Head of caudate nucleus (tissue), 42 donors: Measurements from ENCODE around the gene CACNA1G.

Experiments
- DNase-seq, 42 donors: peaks; one replicate each; pipeline versions ENCODE4 v3.0.0 to v3.0.0-alpha.2; 2020 to 2021; ENCODE audit warnings: mixed read lengths in 7 of 42
- intact Hi-C: fragments of 100-400 bp; cut with DNase I; formaldehyde crosslinking; loops from one replicate; pipeline ENCODE4 v1.15.0; 2022

CACNA1G gene

DNA sequence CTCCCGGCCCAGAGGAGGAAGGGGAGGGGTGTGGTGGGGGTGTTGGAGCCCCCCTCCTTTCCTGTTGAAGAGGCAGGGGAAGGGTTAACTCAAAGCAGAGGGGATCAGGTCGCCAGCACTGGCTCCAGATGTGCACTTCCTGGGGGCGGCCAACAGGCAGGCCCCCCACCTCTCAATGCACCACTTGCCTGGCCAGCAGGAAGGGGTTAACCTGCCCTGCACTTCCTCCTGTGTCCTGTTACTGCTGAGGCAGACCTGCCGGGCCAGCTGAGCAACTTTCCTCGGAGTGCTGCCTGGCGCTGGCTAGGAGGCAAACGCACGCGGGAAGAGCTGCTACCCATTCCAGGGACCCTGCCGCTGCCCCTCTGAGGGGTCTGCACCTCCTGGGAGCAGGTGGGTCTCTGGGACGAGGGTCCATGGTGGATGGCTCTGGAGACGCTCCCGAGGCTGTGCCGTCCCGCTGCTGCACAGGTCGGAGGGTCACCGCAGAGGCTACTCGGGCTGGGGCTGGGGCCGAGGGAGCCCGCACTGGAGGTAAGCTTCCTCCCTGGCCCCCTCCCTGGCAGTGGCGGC is 28.0 kb upstream of the CACNA1G start, which contains the start of gene EPN3:
TSS of gene EPN3 (plus strand) at position 284 of the 573 bp plus-strand sequence. CDS start 3,822 bp downstream, outside the sequence.
- DNase-seq, result no peak
- intact Hi-C loops, result no loop called here

DNA sequence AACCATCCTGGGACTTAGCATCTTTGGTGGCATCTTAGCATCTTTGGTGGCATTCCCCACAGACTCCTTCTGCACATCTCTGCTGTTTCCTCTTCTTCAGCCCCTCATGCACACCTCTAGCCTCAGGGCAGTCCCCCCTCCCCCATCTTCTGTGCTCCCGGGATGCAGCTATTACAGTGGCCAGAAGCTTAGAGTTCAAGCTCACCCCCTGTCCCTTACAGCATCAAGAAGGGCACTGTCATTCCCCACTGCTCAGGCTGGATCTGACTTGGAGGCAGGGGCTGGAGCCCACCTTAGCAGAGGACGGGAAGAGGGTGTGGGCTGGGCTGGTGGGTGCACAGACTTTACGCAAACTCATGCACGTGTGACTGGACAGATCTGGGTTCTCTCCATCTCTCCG is 27.3 kb upstream of the CACNA1G start:
- intact Hi-C loops, result no loop called here
- DNase-seq, result no peak

DNA sequence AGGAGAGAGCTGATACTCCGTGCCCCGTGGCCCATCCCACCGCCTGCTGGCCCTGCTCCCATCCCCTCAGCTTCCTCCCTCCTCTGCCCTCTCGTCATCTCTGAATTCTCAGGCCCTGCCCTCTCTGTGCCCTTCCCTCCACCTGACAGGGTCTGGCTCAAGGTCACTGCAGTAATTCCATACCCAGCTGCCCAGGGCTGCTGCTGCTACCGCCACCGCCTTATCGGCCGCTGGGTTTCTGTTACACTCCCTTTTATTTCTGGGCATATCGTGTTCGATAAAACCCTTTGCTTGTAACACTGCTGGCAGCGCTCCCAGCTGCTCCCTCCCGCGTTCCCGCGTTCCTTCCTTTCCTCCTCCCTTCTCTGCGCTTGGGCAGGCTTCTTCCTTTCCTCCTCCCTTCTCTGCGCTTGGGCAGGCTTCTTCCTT is 26.8 kb upstream of the CACNA1G start:
- intact Hi-C loops, result no loop called here
- DNase-seq, result peak in 26 of 42 donors; percentile 16 to 67 (median 44)

DNA sequence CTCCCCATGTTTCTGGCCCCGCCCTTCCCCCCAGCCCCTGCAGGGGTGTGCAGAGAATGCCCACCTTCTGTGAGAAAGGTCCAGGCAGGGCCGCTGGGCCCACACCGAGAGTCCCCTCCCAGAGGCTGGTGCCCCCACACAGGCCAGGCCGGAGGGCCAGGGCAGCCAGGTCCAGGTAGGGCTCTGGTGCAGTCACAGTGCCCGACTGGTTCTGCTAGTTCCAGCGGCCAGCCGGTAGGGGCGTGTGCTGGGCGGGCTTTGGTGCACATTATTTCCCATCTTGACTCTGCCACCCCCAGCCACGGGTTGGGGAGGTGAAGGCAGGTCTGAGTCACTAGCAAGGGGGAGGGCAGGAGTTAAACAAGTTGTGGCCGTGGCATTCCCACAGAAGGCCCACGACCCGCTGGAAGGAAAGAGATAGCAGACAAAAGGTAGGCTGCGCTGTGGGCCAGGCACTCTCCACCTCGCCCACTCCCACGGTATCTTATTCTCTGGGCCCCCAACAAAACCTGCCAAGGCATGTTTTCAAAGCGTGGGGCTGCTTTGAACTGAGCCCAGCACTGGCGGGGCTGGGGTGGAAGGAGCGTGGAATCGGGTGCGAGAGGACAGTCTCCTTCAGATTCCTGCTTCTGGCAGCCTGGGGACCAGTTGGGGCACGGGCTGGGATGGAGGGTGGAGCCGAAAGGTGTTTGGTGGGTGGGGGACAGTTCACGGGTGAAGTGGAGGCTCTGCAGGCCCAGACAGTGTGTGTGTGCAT is 26.1 kb upstream of the CACNA1G start:
- DNase-seq, result peak in 12 of 42 donors; percentile 16 to 67 (median 36)
- intact Hi-C loops, result no loop called here

DNA sequence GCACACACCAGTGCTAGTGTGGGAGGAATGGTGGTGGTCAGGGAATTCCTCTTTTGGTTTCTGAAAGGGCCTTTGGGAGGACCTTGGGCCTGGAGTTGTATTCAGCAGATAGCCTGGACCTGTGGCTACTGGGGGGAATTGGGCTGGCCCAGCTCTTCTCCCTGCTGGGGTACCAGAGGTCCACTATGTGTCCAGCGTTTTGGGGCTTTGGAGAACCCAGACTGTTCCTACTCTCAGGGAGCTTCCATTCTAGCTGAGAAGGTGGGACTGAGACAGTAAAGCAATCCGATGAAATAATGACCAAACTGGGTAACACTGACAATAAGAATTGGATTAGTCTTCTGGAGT is 25.6 kb upstream of the CACNA1G start:
- DNase-seq, result no peak
- intact Hi-C loops, result no loop called here

DNA sequence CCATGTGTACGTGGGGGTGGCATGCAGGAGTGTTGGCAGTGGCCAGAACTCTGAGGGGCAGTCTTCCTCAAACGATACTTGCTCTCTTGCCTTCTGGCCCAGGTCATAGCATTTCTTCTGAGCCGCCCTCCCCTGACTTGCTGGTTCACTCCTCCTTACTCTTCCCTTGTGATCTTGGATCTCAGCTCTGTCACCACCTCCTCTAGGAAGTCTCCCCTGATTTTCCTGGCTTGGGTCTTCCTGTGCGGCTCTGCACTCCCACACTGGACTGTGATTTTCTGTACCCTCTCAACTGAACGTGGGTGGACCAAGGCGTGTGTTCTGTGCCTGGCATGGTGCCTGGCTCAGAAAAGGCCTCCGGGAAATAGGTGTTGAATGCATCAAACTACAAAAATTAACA is 25.1 kb upstream of the CACNA1G start:
- DNase-seq, result peak in 1 of 42 donors; percentile 38
- intact Hi-C loops, result no loop called here

DNA sequence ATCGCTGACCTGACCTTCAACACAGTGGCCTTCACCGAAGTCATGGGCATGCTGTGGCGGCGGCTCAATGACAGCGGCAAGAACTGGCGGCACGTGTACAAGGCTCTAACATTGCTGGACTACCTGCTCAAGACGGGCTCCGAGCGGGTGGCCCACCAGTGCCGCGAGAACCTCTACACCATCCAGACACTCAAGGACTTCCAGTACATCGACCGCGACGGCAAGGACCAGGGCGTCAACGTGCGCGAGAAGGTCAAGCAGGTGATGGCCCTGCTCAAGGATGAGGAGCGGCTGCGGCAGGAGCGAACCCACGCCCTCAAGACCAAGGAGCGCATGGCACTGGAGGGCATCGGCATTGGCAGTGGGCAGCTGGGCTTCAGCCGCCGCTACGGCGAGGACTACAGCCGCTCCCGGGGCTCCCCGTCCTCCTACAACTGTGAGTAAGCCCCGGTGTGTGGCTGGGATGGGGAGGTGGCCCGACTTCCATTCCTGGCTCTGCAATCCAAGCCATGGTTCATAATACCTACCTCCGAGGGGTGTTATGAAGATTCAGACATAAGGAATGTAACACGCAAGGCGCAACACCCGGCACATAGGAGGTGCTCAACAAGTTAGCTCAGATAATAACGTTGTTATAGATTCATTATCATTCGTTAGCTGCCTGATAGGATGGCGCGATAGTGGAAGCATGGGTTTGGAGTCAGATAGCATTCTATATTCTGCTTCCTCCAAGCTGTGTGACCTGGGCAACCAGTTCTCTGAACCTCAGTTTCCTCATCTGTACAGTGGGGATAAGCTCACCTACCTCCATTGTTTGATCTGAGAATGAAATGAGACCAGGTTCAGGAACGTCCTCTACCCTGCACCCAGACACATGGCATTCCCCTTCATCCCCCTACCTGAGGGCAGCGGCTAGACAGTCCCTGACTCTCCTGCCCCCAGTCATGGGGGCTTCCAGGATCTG is 23.6 kb upstream of the CACNA1G start:
- DNase-seq, result no peak
- intact Hi-C loops, result no loop called here

DNA sequence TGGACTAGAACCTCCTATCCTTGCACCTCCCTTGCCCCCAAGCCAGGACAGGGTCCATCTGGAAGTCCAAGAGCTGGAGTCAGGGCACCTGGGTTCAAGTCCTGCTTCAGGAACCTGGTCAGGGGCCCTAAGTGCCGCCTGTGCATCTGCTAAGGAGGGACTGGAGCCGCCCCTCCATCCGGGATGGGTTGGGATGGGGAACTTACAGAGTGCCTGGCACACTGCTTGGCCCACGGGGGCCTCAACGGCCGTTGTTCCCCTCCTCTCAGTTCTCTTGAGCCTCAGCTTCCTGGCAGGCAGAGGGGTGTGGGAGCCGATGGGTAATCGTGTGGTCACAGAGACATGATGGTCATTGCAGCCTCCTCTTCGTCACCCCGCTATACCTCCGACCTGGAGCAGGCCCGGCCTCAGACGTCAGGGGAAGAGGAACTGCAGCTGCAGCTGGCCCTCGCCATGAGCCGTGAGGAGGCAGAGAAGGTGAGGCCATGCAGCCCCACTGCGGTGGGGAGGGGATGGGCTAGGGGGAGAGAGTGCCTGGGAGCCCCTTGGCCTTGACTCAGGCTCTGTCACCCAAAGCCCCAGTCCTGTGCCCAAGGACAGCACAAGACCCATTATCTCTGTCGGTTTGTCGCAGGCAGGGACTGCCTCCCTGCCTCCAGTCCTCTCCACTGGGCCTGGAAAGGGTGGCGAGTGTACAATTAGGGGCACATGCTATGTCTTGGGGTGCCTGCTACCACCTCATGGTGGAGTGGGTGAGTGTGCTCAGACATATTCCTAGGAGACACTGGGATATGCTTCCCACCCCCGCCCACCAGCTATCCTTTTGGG is 22.6 kb upstream of the CACNA1G start:
- intact Hi-C loops, result no loop called here
- DNase-seq, result no peak

DNA sequence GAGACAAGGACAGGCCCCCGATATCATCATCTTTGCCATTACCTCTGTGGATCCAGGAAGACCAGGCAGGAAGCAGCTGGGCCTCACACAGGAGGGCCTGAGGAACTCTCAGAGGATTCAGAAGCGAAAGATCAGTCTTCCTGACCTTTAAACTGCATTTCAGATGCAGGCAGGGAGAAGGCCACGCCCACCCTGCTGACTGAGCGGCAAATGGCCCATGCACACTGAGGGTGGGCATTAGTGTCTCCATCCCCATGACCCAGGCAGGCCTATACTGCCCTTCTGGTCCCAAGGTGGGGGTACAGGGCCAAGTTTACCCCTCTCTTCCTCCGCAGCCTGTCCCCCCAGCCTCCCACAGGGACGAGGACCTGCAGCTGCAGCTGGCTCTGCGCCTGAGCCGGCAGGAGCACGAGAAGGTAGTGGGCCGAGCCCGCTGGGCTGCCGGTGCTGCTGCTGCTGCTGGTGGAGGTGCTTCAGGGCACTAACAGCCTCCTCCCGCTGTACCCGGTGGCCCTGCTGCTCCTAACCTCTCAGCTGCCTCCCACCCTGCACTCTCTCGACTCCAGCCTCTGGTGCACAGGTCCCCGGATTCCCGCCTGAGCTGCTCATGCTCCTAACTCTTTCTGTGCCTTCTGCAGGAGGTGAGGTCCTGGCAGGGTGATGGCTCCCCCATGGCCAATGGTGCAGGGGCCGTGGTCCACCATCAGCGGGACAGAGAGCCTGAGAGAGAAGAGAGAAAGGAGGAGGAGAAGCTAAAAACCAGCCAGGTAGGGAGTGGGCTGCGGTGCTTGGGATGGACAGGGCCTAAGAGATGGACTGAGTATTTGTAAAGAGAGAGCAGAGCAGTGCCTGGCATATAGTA is 21.7 kb upstream of the CACNA1G start:
- intact Hi-C loops, result no loop called here
- no peak for DNase-seq

DNA sequence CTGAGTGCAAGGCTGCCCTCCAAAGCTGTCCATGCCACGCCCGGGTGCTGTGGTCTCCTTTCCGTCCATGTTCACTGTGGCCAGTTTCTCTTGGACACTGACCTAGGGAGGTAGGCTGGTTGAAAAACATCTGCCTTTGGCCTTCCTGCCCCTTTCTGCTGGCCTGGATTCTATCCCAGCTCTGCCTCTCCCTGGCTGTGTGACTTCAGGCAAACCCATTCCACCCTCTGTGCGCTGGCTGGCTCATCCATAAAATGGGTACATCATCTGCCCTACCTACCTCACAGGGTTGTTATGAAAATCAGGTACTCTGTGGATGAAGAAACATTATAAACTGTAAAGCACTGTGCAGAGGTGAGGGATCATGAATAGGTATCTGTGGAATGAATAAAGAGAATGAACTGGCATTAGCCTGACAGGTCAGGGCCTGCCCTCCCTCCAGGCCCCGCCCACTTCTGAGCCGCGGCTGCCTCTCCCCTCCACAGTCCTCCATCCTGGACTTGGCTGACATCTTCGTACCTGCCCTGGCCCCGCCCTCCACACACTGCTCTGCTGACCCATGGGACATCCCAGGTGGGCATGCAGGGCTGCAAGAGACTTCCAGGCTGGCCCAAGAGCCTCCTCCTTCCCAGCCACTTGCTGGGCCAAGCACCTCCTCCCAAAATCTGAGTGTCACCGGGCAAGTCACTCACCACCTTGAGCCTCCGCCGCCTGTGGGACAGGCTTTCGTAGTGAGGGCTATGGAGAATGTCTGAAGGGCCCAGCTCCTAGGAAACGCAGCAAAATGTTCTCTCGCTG is 20.6 kb upstream of the CACNA1G start:
- intact Hi-C loops, result loop anchor here (5.0 kb wide), 3 partner anchors 58 to 157 kb away; no protein-coding TSS in a partner anchor

DNA sequence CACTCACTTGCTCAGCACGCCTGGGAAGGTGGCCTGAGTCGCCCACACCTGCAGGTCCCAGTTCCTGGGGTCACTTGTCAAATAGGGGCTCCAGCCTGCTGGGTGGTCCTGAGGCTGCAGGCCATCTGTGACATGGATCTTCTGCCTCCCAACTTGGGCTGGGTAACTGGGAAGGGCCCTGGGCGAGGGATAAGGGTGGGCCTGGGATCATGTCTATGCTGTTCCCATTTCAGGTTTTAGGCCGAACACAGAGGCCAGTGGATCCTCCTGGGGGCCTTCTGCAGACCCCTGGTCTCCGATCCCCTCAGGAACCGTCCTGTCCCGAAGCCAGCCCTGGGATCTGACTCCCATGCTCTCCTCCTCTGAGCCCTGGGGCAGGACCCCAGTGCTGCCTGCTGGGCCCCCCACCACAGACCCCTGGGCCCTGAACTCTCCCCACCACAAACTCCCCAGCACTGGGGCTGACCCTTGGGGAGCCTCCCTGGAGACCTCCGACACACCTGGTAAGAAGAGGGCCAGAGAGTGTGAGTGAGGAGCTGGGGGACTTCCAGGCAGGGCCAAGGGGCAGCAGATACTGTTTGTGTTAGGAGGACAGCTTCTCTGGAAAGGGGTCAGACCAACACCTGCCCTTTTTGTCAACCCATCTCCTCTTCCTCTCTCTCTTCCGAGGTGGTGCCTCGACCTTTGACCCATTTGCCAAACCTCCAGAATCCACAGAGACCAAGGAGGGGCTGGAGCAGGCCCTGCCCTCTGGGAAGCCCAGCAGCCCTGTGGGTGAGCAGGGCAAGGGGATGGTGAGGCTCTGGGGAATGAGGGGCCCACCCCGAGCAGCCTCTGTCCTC is 19.7 kb upstream of the CACNA1G start:
- no peak for DNase-seq
- intact Hi-C loops, result loop anchor here (5.0 kb wide), 3 partner anchors 58 to 157 kb away; no protein-coding TSS in a partner anchor

More for the DNA sequence above, 20.6 kb upstream of the CACNA1G start:
- no peak for DNase-seq

DNA sequence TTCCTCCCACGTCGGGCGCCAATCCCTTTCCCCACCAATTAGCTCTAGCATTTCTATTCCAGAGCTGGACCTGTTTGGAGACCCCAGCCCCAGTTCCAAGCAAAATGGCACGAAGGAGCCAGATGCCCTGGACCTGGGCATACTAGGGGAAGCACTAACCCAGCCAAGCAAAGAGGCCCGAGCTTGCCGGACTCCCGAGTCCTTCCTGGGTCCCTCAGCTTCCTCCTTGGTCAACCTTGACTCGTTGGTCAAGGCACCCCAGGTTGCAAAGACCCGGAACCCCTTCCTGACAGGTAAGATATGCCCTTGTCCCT is 19.2 kb upstream of the CACNA1G start:
- peak in 1 of 42 donors; percentile 39 for DNase-seq
- intact Hi-C loops, result loop anchor here (5.0 kb wide), 3 partner anchors 59 to 156 kb away; no protein-coding TSS in a partner anchor

DNA sequence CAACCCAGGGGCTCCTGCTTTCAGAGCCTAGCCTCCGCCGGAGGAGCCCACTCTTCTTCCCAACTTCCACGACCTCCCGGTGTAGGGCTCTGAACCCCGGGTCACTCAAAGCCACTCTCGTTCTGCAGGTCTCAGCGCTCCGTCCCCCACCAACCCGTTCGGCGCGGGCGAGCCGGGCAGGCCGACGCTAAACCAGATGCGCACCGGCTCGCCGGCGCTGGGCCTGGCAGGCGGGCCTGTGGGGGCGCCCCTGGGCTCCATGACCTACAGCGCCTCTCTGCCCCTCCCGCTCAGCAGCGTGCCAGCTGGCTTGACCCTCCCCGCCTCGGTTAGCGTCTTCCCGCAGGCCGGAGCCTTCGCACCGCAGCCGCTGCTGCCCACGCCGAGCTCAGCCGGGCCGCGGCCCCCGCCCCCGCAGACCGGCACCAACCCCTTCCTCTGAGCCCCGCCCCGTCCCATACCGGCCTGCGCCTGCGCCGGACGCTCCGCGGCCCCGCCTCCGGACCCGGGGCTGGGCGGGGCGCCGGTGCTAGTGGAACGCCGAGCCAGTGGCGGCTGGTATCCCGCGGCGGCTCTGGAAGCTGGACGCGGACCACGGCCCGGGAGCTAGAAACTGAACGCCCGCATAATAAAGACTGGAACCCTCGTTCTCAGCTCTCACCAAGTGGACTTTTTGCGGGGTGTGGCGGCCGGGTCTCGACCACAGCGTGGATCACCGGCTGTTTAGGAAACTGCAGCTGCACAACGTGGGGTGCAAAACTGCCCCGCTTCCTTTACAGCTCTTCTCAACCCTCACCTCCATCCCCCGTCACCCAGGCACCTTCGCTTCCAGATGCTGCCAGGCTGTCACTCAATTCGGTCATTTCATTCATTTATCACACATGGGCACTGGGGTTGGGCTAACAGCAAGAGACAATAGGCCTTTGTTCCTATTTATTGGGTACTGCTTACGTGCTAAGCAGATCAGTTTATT is 18.5 kb upstream of the CACNA1G start:
- intact Hi-C loops, result loop anchor here (5.0 kb wide), 3 partner anchors 60 to 155 kb away; no protein-coding TSS in a partner anchor
- peak; percentile 55 to 94 (median 88) for DNase-seq

DNA sequence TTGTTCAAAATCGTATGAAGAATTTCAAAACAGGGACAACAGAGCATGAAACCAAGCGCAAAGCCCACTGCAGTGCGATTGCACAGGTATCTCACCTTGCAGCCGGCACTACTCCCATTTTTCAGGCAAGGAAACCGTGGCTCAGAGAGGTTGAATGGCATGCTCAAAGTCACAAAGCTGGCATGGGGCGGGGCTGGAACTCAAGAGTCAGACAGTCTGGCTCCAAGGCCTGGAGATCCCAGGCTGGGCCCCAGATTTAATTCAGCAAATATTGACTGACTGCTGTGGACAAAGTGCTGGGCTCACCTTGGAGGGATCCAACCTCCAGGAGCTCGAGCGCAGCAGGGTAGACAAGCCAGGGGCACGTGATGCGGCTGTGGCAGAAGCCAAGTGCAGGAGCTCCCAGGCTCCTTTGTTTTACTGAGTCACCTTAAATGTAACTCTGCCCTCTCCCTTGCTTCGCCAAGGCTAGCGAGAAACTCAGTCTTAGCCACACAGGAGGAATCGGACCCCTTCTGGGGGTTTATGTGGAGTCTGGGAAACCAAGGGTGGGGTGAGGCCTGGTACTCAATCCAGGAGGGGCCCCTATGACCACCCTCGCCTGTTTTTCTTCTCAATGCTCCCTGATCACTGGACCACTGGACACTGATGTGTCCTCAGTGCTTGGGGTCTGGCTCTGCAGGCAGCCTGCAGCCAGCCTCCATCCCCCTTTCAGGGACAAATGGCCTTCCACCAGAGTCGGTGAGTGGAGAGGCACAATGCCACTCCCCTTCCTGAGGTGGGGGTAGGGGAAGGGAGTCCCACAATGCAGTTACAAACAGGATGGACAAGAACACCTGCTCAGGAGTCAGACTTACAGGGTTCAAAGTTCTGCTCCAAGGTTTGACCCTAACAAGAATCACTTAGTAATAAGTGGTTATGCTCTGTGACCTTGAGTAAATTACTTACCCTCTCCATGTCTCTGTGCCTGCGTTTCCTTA is 17.4 kb upstream of the CACNA1G start:
- no peak for DNase-seq
- intact Hi-C loops, result loop anchor here (5.0 kb wide), 3 partner anchors 61 to 154 kb away; no protein-coding TSS in a partner anchor
